OCI-LY1 (cell line): Measurements from ENCODE around the gene EHBP1L1.

Experiments
- H2AFZ ChIP-seq: fragments of 200-600 bp; sonication (generic), shearing (Covaris generic); 2 replicates; pipeline ENCODE4 v1.6.0; 2014; ENCODE audit warnings: antibody characterized with exemption, mild to moderate bottlenecking, low read length
- H3F3A ChIP-seq: fragments of 200-600 bp; sonication (generic), shearing (Covaris generic); 2 replicates; pipeline ENCODE4 v1.6.0; 2014; ENCODE audit warnings: mild to moderate bottlenecking, antibody characterized with exemption, low read length, moderate library complexity; ENCODE audit not compliant: insufficient read depth
- H3K27ac ChIP-seq: fragments of 200-600 bp; sonication (generic); 2 replicates; pipeline ENCODE4 v1.5.1; 2014; ENCODE audit warnings: low read length, mixed run types, mild to moderate bottlenecking, low read depth; ENCODE audit not compliant: poor library complexity, severe bottlenecking
- H3K27me3 ChIP-seq: fragments of 200-600 bp; sonication (generic); 2 replicates; pipeline ENCODE4 v1.6.0; 2014; ENCODE audit warnings: antibody characterized with exemption, mild to moderate bottlenecking, low read length, moderate library complexity; ENCODE audit not compliant: insufficient read depth
- H3K36me3 ChIP-seq: fragments of 200-600 bp; sonication (generic); 2 replicates; pipeline ENCODE4 v1.6.1; 2014; ENCODE audit warnings: mild to moderate bottlenecking, antibody characterized with exemption, low read length, moderate library complexity, mixed read lengths; ENCODE audit not compliant: insufficient read depth
- H3K4me1 ChIP-seq: fragments of 200-600 bp; sonication (generic); 2 replicates; pipeline ENCODE4 v1.5.1; 2014; ENCODE audit warnings: mild to moderate bottlenecking, low read length, moderate library complexity; ENCODE audit not compliant: insufficient read depth, severe bottlenecking
- H3K4me2 ChIP-seq: fragments of 200-600 bp; sonication (generic), shearing (Covaris generic); 2 replicates; pipeline ENCODE4 v1.6.1; 2014; ENCODE audit warnings: low read length
- H3K4me3 ChIP-seq: fragments of 200-600 bp; sonication (generic); 2 replicates; pipeline ENCODE4 v1.5.1; 2014; ENCODE audit warnings: low read length, low read depth, mild to moderate bottlenecking, mixed read lengths; ENCODE audit not compliant: poor library complexity, severe bottlenecking
- H3K79me2 ChIP-seq: fragments of 200-600 bp; shearing (Covaris generic); 2 replicates; pipeline ENCODE4 v1.6.1; 2016; ENCODE audit warnings: mixed run types, low read length, mixed read lengths; ENCODE audit not compliant: insufficient read depth
- H3K9ac ChIP-seq: fragments of 200-600 bp; sonication (generic), shearing (Covaris generic); 2 replicates; pipeline ENCODE4 v1.6.1; 2014; ENCODE audit warnings: mild to moderate bottlenecking, low read length, mixed read lengths
- H3K9me2 ChIP-seq: fragments of 200-600 bp; sonication (generic), shearing (Covaris generic); 2 replicates; pipeline ENCODE4 v1.6.1; 2014; ENCODE audit warnings: low read depth, mild to moderate bottlenecking, low read length, mixed read lengths
- H3K9me3 ChIP-seq: fragments of 200-600 bp; shearing (Covaris generic); 2 replicates; pipeline ENCODE4 v1.6.1; 2014; ENCODE audit warnings: low read length, mixed read lengths
- H4K20me1 ChIP-seq: fragments of 200-600 bp; sonication (generic), shearing (Covaris generic); 2 replicates; pipeline ENCODE4 v1.6.0; 2016; ENCODE audit warnings: mild to moderate bottlenecking, low read length; ENCODE audit not compliant: insufficient read depth
- CTCF ChIP-seq: fragments of 200-600 bp; sonication (generic), shearing (Covaris generic); IDR thresholded peaks from 2 replicates; pipeline ENCODE4 v1.5.1; 2017; ENCODE audit warnings: mild to moderate bottlenecking, antibody characterized with exemption, low read length, moderate library complexity, mixed read lengths
- EZH2 ChIP-seq: fragments of 200-600 bp; sonication (generic), shearing (Covaris generic); IDR thresholded peaks from 2 replicates; pipeline ENCODE4 v1.8.0; 2017; ENCODE audit warnings: borderline replicate concordance, mixed run types, mild to moderate bottlenecking, antibody characterized with exemption, low read length, moderate library complexity, mixed read lengths

Gene EHBP1L1

GRCh38 chr11:65565624-65566453 lies 10.0 kb upstream of the EHBP1L1 start:
- TF ChIP-seq CTCF (no peak), EZH2 (no peak)
- Histone ChIP-seq H3K4me3 (no peak overlapping the region), H2AFZ (no peak overlapping the region), H3K4me1 (peaks cover 24% of the 10 kb centered on the region), H3F3A (no peaks in the 10 kb centered on the region), H3K27me3 (peaks cover 3% of the 10 kb centered on the region; the same call in 1 of the 2 replicates), H3K36me3 (peaks cover 5% of the 10 kb centered on the region; the same call in 1 of the 2 replicates), H3K27ac (no peak overlapping the region), H3K4me2 (no peak overlapping the region), H3K9me2 (no peaks in the 10 kb centered on the region), H3K79me2 (no peaks in the 10 kb centered on the region), H3K9ac (no peak overlapping the region), H3K9me3 (no peaks in the 10 kb centered on the region), H4K20me1 (no peaks in the 10 kb centered on the region)

GRCh38 chr11:65569164-65569972 lies 6.5 kb upstream of the EHBP1L1 start:
- peak overlapping the region; percentile 83 for H3K4me3 ChIP-seq
- peak overlapping the region; percentile 83 for H3K9ac ChIP-seq
- peak overlapping the region; percentile 85 for H3K27ac ChIP-seq
- no peaks in the 10 kb centered on the region for H3F3A ChIP-seq
- no peaks in the 10 kb centered on the region for H3K9me3 ChIP-seq
- no peaks in the 10 kb centered on the region for H4K20me1 ChIP-seq
- H2AFZ ChIP-seq, result no peak overlapping the region
- H3K9me2 ChIP-seq, result no peaks in the 10 kb centered on the region
- peaks cover 51% of the 10 kb centered on the region for H3K4me1 ChIP-seq
- no peaks in the 10 kb centered on the region for H3K79me2 ChIP-seq
- no peak for TF ChIP-seq CTCF
- no peaks in the 10 kb centered on the region for H3K27me3 ChIP-seq
- peak overlapping the region; percentile 95 for H3K4me2 ChIP-seq
- H3K36me3 ChIP-seq, result peaks cover 5% of the 10 kb centered on the region; the same call in 1 of the 2 replicates

- peak within 1 kb of the TSS; percentile 95 for H3K4me2 ChIP-seq
- H3K27ac ChIP-seq, result peak within 1 kb of the TSS; percentile 85
- peak within 1 kb of the TSS; percentile 83 for H3K4me3 ChIP-seq
- H3F3A ChIP-seq, result no peaks in the 10 kb centered on the region; the same call in 1 of the 2 replicates
- no peak within 1 kb of the TSS for H2AFZ ChIP-seq
- H3K9me3 ChIP-seq, result no peaks in the 10 kb centered on the region
- no peak for TF ChIP-seq EZH2
- peak; percentile 47; the same call in 1 of the 2 replicates for TF ChIP-seq CTCF
- no peaks in the 10 kb centered on the region for H3K9me2 ChIP-seq
- peak within 1 kb of the TSS; percentile 83 for H3K9ac ChIP-seq
- H3K79me2 ChIP-seq, result no peaks in the 10 kb centered on the region
- H3K36me3 ChIP-seq, result peaks cover 5% of the 10 kb centered on the region; the same call in 1 of the 2 replicates
- H3K27me3 ChIP-seq, result no peaks in the 10 kb centered on the region
- peaks cover 60% of the 10 kb centered on the region for H3K4me1 ChIP-seq
- H4K20me1 ChIP-seq, result no peaks in the 10 kb centered on the region
Measured at GRCh38 chr11:65569973-65570918, 5.6 kb upstream of the EHBP1L1 start, which contains the start of gene ZNRD2. ZNRD2 (plus strand) TSS chr11:65570477; CDS start chr11:65570492, 15 bp downstream.
